ENCODE measurements around the gene ORAI2.
"Not testable (repeated sequence)": the region's sequence is repeated elsewhere in the genome, so short reads cannot be mapped to it uniquely, and the experiment has no call there.

Gene ORAI2

DNA sequence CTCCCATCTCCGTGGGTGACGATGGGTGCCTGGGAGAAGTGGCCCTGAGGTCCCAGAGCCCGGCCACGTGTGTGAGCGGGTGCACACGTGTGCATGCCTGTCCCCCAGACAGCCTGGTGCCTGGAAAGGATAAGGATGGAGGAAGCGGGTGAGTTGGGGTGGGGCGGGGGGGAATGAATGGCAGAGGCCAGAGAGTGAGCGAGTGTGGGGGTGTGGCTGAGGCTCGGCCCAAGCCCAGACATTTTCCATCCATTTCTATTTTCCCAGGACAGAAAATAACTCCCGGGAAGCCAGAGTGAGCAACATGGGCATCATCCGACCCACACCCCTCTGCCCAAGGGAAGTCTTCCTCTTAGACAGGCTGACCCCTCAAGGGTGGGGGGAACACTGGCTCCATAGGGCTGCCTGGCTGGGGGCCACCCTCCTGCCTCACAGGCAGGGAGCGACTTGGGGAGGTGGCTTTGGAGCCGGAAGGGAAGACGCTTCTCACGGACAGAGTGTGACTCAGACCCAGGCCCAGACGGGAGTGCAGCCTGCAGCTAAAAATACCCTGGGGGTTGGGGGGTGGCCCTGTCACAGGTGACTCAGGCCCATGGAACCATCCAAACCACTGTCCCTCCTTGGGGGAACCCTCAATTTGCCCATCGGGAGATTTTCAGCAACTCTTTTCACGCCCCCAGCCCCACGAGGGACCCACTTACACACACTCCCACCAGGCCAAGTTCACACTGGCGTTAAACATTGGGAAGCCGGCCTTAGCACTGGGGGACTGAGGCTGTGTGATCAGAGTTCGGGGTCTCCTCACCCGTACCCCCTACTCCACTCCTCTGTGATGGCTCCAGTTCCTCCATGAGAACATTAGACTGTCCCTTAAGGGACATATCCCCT lies 72.2 kb downstream of the ORAI2 start:
- DNase-seq = not testable (repeated sequence)

Measured in stimulated activated naive CD4-positive, alpha-beta T cell treated with Interleukin-2 at 50 U/mL for 16 hours (primary cell).